DMS153 treated with DMSO at 0.1 percent for 48 hours (cell line): ENCODE measurements around the gene LYRM1.
"Not testable (repeated sequence)": the region's sequence is repeated elsewhere in the genome, so short reads cannot be mapped to it uniquely, and the experiment has no call there.

ENCODE experiments used
- DNase-seq: peaks from one replicate; lab custom pipeline; 2025; ENCODE audit not compliant: unreplicated experiment; lab: John Stamatoyannopoulos, UW

LYRM1 gene

DNA sequence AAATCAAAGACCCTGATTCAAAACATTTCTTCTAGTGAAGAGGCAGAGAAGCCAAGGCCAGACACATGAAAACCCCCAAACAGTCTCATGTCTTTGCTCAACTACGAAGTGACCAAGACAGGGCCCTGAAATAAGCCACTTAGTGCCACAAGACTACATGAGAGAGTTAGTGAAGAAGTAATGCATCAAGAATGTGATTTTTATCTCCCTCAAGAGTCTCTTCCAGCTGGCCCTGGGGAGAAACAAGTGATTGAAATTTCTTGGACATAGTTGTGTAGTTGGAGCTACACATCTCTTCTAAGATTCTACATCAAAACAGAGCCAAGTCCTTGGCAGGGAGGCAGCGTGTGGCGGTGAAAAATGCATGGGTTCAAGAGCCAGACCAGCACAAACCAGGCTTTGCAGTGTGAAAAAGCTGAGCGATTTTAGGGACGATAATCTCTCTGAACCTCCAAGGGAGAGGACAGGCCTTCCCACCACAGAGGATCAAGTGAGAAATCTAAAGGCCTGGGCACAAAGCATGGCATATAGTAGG is 30.6 kb downstream of the LYRM1 start:
- DNase-seq, result no peak

DNA sequence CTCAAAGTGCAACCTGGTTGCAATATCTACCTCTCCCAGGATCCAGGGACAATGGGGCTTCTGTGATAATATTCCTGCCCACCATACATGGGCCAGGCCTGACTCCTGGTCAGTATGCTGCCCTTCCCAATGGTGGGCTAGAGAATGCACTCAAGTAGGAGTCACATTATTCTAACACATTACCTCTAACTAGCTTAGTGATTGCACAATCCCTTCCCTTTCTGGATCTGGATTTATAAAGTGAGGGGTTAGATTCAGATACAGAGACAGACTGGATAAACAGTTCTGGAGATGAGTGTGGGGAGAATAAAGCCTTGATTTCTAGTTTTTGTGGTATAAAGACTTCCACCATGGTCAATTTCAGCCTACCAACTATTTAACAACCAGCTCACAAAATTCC is 33.0 kb downstream of the LYRM1 start:
- DNase-seq, result no peak

DNA sequence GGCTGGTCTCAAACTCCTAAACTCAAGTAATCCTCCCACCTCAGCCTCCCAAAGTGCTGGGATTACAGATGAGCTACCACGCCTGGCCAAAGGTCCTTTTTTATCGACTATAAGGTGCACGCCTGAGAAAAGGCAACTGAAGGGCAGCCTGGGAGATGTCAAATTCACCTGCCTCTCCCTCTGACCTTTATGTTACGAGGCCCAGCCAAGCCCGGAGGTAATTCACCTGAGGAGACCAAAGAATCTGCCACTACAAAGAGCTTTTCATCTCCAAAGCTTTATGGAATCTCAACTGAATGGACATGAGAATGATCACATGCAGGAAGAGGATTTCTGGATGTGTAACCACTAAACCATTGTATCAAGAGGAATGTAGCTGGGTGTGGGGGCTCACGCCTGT is 37.2 kb downstream of the LYRM1 start:
- no peak for DNase-seq

DNA sequence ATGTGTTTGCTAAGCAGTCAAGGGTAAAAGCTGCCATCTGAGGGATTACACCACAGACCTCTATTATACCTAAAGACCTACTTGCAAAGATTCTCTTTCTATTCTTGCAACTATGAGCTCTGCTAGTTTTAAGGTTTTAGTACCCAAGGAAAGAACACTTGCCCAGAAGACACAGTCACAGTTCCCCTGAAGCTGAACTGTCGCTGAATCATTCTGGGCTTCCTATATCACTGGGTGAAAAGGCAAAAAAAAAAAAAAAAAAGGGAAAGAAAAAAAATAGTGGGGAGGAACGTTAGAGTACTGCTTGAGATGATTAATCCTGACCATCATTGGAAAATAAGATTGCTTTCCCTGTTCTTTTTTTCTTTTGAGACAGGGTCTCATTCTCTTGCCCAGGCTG is 37.9 kb downstream of the LYRM1 start:
- DNase-seq, result no peak

DNA sequence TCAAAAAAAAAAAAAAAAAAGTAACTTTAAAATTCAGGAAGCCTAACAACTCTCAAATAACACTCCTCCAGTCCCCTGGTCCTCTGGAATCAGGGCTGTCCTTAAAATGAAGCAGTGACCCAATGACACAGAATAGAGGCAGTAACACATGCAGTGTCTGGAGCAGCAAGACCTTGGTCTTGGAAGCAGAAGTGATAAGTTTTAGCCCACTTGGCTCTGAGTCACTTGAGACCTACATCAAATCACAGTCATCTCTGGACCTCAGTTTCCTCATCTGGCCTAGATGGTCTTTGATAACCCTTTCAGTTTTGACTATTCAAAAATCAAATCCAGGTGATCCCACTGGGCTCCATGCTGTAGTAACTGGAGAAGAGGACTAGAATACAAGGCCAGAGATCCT is 39.0 kb downstream of the LYRM1 start:
- no peak for DNase-seq

DNA sequence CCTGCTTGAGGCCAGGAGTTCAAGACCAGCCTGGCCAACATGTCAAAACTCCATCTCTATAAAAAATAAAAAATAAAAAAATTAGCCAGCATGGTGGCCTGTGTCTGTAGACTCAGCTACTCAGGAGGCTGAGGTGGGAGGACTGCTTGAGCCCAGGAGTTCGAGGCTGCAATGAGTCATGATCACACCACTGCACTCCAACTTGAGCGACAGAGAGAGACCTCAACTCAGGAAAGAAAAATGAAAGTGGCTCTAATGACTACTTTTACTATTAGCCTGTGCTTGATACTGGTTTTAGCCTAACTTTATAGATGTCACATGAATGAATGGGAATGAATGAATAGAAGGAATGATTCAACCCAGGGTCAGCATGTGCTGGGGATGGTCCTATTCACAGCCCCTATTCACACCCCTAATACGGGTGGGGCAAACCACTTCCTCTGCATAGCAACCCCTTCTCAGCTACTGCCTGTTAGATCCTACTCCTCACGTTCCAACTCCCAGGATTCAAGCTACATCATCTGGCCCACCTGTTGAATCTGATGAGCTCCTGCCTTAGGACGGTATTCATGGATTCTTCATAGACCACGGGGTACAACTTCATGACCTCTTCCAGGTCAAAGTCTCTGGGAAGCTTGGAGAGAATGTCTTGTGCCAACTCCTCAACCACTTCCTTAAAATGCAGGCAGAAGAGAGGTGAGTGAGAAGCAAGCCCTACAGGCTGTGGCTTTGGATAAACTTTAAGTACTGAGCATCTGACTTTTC is 40.5 kb downstream of the LYRM1 start:
- DNase-seq, result no peak

DNA sequence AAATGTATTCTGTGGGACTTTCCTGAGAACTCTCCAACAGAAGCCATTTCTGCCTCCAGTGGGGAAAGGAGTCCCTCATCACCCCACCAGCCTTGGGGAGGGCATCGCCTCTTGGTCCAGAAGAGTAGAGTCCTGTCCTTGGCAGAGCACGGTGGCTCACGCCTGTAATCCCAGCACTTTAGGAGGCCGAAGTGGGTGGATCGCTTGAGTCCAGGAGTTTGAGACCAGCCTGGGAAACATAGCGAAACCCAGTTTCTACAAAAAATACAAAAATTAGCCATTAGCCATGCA is 41.0 kb downstream of the LYRM1 start:
- DNase-seq, result no peak

DNA sequence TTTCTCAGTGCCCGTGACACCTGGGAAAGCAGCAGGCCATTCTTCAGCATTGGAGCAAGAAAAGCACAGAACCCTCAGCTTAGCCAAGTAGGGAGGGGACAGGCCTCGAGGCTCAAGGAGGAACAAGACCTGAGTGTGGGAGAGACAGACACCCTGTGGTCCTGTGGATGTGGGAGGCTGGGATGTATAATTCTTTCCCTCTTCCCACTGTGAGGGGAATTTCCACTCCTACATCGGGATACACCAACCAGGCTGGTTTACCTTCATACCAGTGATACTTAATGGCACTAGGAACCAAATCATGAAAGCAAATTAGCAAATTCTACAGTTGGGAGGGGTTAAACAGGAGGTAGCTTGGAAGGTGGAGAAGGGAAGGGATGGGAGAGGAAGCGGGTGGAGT is 41.7 kb downstream of the LYRM1 start:
- no peak for DNase-seq

DNA sequence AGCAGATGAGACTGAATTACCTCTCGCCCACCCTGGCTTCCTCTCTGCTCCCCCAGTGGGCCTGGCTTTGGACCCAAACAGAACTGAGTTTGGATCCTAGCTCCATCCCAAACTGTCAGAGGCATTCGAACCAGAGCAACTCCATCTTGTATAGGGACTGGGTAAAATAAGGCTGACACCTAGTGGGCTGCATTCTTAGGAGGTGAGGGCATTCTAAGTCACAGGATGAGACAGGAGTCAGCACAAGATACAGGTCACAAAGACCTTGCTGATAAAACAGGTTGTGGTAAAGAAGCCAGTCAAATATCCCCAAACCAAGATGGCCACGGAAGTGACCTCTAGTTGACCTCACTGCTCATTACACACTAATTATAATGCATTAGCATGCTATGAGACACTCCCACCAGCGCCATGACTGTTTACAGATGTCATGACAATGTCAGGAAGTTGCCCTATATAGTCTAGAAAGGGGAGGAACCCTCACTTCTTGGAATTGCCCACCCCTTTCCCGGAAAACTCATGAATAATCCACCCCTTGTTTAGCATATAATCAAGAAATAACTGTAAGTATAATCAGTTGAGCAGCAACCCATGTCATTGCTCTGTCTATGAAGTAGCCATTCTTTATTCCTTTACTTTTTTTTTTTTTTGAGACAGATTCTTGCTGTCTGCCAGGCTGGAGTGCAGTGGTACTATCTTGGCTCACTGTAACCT is 44.4 kb downstream of the LYRM1 start:
- no peak for DNase-seq

DNA sequence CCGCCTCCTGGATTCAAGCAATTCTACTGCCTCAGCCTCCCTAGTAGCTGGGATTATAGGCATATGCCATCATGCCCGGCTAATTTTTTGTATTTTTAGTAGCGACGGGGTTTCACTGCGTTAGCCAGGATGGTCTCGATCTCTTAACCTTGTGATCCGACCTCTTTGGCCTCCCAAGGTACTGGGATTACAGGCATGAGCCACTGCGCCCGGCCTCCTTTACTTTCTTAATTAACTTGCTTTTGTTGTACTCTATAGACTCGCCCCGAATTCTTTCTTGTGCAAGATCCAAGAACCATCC is 45.0 kb downstream of the LYRM1 start:
- DNase-seq, result not testable (repeated sequence)

DNA sequence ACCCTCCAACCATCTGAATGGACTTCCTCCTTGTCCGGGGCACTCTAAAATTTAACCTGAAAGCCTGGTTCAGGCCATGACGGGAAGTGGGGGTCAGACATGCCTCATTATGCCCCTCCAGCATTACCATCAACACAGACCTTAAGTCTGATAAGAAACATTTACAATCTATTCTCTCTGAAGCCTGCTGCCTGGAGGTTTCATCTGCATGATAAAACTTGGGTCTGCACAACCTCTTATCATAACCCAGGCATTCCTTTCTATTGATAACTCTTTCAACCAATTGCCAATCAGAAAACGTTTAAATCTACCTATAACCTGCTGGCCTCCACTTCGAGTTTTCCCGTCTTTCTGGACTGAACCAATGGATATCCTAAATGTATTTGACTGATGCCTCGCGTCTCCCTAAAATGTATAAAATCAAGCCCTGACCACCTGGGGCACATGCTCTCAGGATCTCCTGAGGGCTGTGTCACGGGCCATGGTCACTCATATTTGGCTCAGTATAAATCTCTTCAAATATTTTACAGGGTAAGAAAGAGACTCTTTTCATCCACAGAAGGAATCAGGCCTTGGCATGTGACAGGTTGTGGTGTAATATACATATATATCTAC is 45.6 kb downstream of the LYRM1 start:
- DNase-seq, result no peak

DNA sequence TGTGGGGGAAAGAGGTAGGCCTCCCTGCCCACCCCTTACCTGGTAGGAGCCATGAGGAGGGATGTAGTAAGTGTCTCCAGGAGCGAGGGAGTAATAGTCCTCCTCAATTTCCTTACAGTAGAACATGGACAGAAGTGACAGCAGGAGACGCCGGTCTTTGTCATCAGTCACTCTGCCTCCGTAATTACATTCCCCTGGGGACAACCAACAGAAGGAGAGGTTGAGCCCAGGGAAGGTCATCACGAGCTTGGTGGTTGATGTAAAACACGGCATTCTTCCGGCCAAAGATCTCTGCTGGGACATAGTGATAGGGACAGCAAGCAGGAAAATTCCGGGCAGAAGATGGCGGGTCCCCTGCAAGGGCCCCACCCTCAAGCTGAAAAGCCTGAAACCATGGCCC is 47.9 kb downstream of the LYRM1 start:
- no peak for DNase-seq

DNA sequence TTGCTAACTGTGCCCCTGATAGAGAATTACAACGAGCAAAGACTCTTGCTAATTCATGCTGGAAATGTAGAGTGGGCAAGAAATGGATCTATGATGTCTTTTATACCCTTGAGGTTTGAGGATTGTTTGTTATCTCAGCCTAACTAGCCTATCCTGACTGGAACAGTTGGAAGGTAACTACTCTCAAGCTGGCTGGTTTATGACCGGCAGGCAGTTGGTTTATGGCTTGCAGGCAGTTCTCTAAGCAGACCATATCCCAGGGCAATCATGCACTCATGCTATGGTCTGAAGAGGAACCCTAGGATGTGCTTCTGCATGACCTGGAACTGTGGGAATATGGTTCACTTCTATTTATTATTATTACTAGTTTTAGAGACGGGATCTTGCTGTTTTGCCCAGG is 49.1 kb downstream of the LYRM1 start:
- DNase-seq, result no peak

DNA sequence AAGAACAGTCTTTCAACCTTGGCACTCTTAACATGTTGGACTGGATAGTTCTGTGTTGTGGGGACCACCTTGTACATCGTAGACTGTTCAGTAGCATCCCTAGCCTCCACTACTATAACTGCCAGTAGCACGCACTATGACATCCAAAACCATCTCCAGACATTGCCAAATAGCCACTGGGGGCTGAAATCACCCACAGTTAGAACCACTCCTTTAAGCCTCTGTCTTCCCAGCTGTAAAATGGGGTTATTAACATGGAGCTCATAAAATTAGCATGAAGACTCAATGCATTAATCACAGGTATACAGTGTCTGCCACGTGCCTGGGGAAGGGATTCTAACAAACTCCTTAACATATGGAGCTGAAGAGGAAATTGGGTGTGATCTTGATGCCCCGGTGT is 49.7 kb downstream of the LYRM1 start:
- no peak for DNase-seq

DNA sequence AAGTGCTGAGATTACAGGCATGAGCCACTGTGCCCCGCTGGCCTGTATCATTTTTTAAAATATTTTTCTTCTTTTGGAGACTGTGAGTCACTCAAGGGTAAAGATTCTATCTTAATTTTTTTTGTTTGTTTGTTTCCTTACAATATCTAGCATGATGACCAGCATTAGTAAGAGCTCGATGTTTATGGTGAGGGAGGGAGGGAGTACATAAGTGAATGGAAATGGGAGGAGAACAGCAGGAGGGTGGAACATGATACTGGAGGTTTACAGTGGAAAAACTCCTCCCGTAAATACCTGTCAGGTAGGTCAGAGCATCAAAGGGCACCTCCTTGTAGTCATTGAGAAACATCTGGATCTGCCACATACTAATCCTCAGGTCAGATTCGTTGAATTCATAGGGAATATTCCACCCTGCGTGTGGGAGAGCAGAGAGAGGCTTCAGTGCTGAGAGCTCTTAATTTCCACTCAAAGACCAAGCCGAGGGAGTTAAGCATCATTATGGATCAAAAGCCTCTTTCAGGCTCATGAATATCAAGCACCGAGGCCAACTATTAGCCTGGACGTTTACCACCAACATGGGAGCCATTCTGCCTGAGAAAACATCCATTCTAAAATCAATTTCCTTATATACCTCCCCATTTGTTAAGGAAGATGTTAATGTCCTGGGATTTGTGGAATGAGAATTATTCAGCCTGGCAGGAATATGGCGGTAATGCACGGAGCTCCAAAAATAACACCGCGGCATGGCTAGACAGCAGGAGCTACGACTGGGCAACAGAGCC is 51.8 kb downstream of the LYRM1 start:
- DNase-seq, result no peak

DNA sequence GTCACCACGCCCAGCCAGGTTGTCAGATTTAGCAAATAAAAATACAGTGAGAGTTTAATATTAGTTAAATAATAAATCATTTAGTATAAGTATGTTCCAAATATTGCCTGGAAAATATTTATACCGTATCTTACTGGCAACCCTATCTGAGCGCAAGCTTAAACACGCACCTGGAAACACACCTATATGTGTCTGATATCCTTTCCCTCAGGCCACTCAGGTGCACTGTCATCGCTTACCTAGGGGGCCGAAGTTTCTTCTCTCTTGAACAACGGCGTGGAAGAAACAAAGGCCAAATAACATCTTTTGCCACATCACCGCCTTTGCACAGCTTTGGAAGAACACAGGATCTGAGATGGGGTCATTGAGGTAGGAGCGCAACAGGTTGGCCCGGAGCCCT is 54.0 kb downstream of the LYRM1 start:
- DNase-seq, result no peak

DNA sequence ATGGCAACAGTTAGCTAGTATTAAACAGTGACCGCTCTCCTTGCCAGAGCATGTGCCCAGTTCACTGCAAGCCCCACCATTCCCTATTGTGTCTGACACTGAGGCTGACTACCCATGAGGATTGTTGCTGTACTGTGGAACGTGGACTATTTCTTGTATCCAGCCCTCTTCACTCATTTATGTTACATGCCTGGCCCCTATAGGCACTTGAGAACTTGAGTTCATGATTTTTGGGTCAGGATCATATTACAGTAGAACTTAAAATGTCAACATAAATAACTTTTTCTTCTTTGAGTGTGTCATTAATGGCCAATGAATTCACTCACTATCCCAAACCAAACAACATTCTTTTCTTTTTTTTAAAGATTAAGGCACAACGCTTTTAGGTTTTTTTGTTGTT is 55.7 kb downstream of the LYRM1 start:
- DNase-seq, result no peak

DNA sequence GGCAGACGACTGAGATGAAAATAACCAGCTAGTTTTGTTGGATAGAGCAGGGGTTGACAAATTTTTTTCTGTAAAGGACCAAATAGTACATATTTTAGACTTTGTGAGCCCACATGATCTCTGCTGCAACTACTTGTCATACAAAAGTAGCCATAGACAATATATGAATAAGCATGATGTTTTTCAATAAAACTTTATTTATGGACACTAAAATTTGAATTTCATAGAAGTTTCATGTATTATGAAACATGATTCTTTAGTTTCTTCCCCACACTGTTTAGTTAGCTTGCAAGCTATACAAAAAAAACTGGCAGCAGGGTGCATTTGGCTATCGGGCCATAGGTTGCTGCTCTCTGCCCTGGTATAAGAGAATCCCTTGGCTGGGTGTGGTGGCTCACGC is 56.6 kb downstream of the LYRM1 start:
- DNase-seq, result no peak

DNA sequence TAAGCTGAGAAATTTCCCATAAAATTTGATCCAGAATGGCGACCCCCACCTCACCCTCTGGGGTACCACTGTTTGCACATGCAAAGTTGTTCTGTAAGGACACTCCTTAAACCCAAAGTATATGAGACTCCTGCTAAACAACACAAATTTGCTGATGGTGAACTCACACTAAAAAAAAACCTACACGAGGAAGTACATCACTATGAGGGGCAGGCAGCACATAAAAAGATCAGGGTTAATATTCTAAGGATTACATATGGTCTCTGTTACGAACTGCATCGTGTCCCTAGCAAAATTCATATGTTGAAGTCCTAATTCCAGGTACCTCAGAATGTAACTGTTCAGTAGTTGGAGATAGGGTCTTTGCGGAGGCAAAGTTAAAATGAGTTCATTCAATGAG is 60.3 kb downstream of the LYRM1 start:
- DNase-seq, result no peak

DNA sequence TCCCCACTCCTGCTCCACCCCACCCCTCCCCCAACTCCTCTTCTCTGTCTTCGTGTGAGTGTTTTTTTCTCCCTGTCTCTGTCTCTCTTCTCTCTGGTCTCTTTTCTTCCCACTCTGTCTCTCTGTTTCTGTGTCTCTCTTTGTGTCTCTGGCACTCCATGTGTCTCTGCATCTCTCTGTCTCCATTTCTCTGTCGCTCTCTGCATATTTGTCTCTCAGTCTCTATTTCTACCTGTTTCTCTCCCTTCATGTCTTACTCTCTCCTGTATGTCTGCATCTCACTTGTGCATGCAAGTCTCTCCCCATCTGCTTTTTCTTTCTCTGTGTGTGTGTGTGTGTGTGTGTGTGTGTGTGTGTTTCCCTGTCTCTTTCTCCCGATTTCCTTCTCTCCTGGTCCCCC is 68.2 kb downstream of the LYRM1 start:
- no peak for DNase-seq

DNA sequence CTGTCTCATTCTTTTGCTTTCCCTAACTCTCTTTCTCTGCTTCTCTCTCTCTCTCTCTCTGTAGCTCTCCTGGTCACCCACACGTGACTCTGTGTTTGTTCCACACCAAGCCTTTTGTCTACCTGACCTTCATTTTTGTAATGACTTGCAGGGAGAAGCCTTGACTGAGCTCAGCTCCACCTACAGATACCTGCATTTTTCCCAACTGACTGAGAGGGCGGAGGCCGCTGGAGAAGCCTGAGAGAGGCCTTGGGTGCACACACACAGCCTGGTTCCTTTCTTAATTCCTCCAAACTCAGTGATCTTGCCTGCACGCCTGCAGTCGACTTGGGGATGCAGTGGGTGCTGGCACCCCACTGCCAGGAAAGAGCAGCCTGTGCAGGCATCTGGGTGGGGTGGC is 68.8 kb downstream of the LYRM1 start:
- no peak for DNase-seq

DNA sequence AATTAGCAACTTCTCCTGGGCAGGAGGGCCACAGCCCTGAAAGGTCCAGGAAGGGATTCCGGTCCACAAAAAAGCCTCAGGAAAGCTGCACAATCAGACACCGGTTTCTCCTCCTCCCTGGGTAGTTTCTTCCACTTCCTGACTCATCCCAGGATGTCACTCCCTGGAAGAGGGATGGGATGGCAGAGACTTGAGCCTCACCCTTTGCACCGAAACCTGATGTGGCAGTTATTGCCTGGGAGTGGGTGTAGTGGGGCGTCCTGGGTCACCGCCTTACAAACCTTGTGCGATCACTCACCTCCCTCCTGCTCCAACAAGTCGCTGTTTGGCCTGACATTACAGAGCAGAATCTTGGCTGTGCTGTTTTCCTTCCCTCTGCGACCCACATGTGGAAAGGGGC is 70.8 kb downstream of the LYRM1 start:
- no peak for DNase-seq
